CD4-positive, alpha-beta T cell treated with Interleukin-4 for 1 hour (primary cell): ENCODE measurements around the gene LIPG.

Source experiments
- DNase-seq, 2 donors: peaks; one replicate each; pipeline ENCODE4 v3.0.0-alpha.2; 2020 to 2022

Gene LIPG

GRCh38 chr18:49640741-49641140 lies 78.9 kb downstream of the LIPG start:
- no peak for DNase-seq

DNA sequence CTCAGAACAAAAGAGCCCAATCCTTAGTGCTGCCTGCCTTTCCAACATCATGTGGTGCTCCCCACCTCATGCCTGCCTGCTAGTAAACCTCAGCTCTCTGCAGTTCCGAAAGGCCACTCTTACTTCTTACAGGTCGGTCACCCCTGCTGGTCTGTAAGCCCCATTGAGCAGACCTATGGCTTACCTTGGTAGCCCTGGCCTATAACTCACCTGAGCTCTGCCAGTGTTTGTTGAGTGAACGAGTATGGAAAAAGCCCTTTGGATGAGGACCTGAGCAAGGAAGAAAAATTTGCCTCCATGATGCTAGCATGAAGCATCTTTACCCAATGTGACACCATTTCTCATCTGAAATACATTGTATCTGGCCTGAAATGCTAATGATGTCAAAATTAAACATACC lies 83.3 kb downstream of the LIPG start:
- DNase-seq, result no peak

GRCh38 chr18:49645841-49646351 lies 84.0 kb downstream of the LIPG start:
- no peak for DNase-seq

GRCh38 chr18:49646873-49647272 lies 85.0 kb downstream of the LIPG start:
- no peak for DNase-seq

- DNase-seq, result no peak
These were observed 85.8 kb downstream of the LIPG start for GRCh38 chr18:49647496-49648168.

GRCh38 chr18:49648326-49648725 lies 86.5 kb downstream of the LIPG start:
- DNase-seq, result no peak
